Lower leg skin (tissue), 4 donors: ENCODE data around the gene ZNF345. TPM values are rescaled to one million over a fixed set of nuclear protein-coding genes. Genes with fewer than 3 reads are reported as not detected.

Experiments used
- DNase-seq, 2 donors: peaks; one replicate each; pipeline ENCODE4 v3.0.0-alpha.2; 2019; ENCODE audit warnings: low spot score in 2 of 2
- H3K4me3 ChIP-seq: fragments of 200-600 bp; sonication (generic); 2 replicates; pipeline ENCODE4 v1.5.1; 2017; ENCODE audit warnings: mild to moderate bottlenecking, low read depth; ENCODE audit not compliant: poor library complexity, severe bottlenecking
- CTCF ChIP-seq, 3 donors: fragments of 450-650 bp; IDR thresholded peaks; one replicate each; pipeline ENCODE4 v1.5.1; 2016; ENCODE audit warnings: antibody characterized with exemption in 3 of 3, mild to moderate bottlenecking in 3 of 3, moderate library complexity in 2 of 3
- POLR2A ChIP-seq, 2 donors: fragments of 450-650 bp; IDR thresholded peaks; one replicate each; pipeline ENCODE4 v1.6.1; 2016 to 2017; ENCODE audit warnings: antibody characterized with exemption in 2 of 2, mild to moderate bottlenecking in 1 of 2, moderate library complexity in 1 of 2
- WGBS, 2 donors: methylation state at CpG; one replicate each; pipeline ENCODE4 v1.1.5; 2018; 5-methylcytosine and 5-hydroxymethylcytosine counted together
- intact Hi-C: fragments of 100-400 bp; cut with DNase I; formaldehyde crosslinking; loops from one replicate; pipeline ENCODE4 v1.15.0; 2023; ENCODE audit warnings: low total_unique reads
- total RNA-seq, 4 donors: library from RNA; depleted of rRNA; stranded (reverse); fragments of >200 nt; gene quantifications; one replicate each; pipeline ENCODE4 v1.1.0, GENCODE V29; 2016

Gene ZNF345
- total RNA-seq, 4 donors from 2014 or later = 3.6 to 8.6 (median 5.4) TPM

DNA sequence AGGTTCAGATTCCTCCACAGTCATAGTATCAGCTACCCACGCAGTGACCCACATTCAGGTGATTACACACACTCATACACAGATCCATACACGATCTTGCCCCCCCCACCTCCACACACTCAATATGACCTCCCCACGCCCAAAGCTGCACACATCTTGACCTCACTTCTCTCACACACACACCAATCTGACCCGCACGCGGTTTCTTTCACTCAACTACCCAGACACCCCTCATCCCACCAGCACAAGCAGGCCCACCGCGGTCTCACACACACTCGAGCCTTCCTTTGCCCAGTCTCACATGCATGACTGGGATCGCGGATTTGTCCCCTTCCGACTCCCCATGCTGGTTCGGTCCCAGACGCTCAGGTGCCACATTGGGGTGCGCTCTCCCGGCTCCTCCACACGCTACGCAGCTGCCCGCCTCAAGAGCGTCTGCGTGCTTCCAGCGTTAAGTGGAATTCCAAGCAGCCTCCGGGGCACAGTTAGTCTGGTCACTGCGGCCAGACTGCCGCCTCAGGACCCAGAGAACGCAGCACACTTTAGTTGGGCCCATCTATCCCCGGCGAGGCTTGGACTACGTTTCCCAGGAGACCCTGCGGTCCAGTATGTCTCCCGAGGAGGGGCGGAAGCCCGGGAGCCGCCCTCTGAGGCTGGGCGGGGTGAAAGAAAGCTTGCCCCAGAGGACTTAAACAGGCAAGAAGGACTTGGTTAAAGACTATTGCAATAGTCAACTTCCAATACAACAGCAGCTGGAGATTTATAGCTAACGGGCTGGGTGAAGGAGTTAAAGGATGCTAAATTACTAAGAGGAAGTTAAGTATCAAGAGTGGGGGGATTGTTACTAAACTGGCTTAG is 746 bp upstream of the ZNF345 start:
- intact Hi-C loops = no loop called here
- 0% methylated on average over 33 to 36 of the region's 36 CpGs for WGBS, 2 donors
- peak; percentile 91 to 97 for DNase-seq
- peak overlapping the region; percentile 68 for H3K4me3 ChIP-seq
- TF ChIP-seq CTCF (IDR thresholded peaks at IDR 0.05) = no peak
- TF ChIP-seq POLR2A (IDR thresholded peaks at IDR 0.05) = no peak

- intact Hi-C loops = no loop called here
- no peak for DNase-seq
- TF ChIP-seq CTCF (IDR thresholded peaks at IDR 0.05) (no peak), POLR2A (IDR thresholded peaks at IDR 0.05) (no peak)
- WGBS, 2 donors = 91 to 97% methylated on average over 3 of the region's 3 CpGs
- H3K4me3 ChIP-seq = no peak overlapping the region
Measured at GRCh38 chr19:36851898-36852297, 1.2 kb downstream of the ZNF345 start.

GRCh38 chr19:36876993-36877938 is 26.6 kb downstream of the ZNF345 start:
- TF ChIP-seq POLR2A (IDR thresholded peaks at IDR 0.05) = no peak
- no peak for TF ChIP-seq CTCF (IDR thresholded peaks at IDR 0.05)
- intact Hi-C loops = no loop called here
- H3K4me3 ChIP-seq = no peak overlapping the region
- DNase-seq = no peak
- 96 to 97% methylated on average over 10 of the region's 10 CpGs for WGBS, 2 donors

GRCh38 chr19:36891768-36892357 is 41.2 kb downstream of the ZNF345 start:
- intact Hi-C loops = no loop called here
- no peak for DNase-seq
- no peak overlapping the region for H3K4me3 ChIP-seq
- 95 to 97% methylated on average over 3 of the region's 3 CpGs for WGBS, 2 donors
- no peak for TF ChIP-seq CTCF (IDR thresholded peaks at IDR 0.05)
- TF ChIP-seq POLR2A (IDR thresholded peaks at IDR 0.05) = no peak

DNA sequence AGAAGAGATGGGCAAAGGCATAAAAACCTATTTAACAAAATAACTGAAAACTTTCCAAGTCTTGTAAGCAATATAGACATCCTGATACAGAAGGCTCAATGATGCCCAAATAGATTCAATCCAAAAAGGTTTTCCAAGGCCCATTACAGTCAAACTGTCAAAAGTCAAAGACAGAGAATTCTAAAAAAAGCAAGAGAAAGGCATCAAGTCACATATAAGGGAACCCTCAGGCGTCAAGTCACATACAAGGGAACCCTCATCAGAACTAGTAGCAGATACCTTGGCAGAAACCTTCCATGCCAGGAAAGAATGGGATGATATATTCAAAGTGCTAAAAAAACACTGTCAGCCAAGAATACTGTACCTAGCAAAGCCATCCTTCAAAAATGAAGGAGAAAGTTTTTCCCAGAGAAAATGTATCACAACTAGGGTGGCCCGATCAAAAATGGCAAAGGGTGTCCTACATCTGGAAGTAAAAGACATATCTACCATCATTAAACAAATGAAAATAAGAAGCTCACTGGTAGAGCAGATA is 44.2 kb downstream of the ZNF345 start:
- intact Hi-C loops = no loop called here
- no peak for TF ChIP-seq CTCF (IDR thresholded peaks at IDR 0.05)
- no peak for TF ChIP-seq POLR2A (IDR thresholded peaks at IDR 0.05)
- DNase-seq = no peak
- 95% methylated on average over 2 of the region's 2 CpGs for WGBS, 2 donors
- no peak overlapping the region for H3K4me3 ChIP-seq
